CD4-positive, alpha-beta memory T cell (primary cell): ENCODE results near the gene BANF2. TPM values are rescaled to one million over a fixed set of nuclear protein-coding genes. Genes with fewer than 3 reads are reported as not detected.
"Not testable (repeated sequence)": the region's sequence is repeated elsewhere in the genome, so short reads cannot be mapped to it uniquely, and the experiment has no call there.

ENCODE experiments used
- CTCF ChIA-PET: fragments of 350-600 bp; sonication (Branson Sonifier 250); formaldehyde crosslinking; loops from one replicate; lab custom pipeline; 2021; ENCODE audit warnings: inconsistent platforms; ENCODE audit not compliant: partially characterized antibody; lab: Charles Lee
- POLR2A ChIA-PET: fragments of 350-600 bp; sonication (Branson Sonifier 250); formaldehyde crosslinking; loops from one replicate; lab custom pipeline; 2021; ENCODE audit not compliant: partially characterized antibody; lab: Charles Lee
- DNase-seq, 5 donors: peaks; one replicate each; pipeline versions ENCODE4 v3.0.0 to v3.0.0-alpha.2; 2020 to 2022; ENCODE audit warnings: mixed read lengths in 1 of 5
- H3K27ac ChIP-seq: one replicate; pipeline ENCODE4 v1.7.0; 2013; ENCODE audit warnings: low read depth, low read length
- H3K27me3 ChIP-seq: 2 replicates; pipeline ENCODE4 v1.7.0; 2013; ENCODE audit warnings: mild to moderate bottlenecking, low read length, moderate library complexity; ENCODE audit not compliant: insufficient read depth
- H3K36me3 ChIP-seq: 2 replicates; pipeline ENCODE4 v1.7.0; 2013; ENCODE audit warnings: mild to moderate bottlenecking, low read length, moderate library complexity; ENCODE audit not compliant: insufficient read depth
- H3K4me1 ChIP-seq: 2 replicates; pipeline ENCODE4 v1.7.0; 2013; ENCODE audit warnings: mild to moderate bottlenecking, low read length, moderate library complexity; ENCODE audit not compliant: insufficient read depth
- H3K4me3 ChIP-seq, 2 donors: one replicate each; pipeline ENCODE4 v1.7.0; 2013; ENCODE audit warnings: low read length in 2 of 2, mild to moderate bottlenecking in 1 of 2
- H3K9me3 ChIP-seq, 2 donors: one replicate each; pipeline ENCODE4 v1.7.0; 2013; ENCODE audit warnings: low read length in 2 of 2, control low read depth in 1 of 2; ENCODE audit not compliant: control insufficient read depth in 1 of 2
- H3K27ac Mint-ChIP-seq, 7 donors: one replicate each; pipeline ENCODE4 v1.8.0; 2020 to 2021; ENCODE audit warnings: mixed read lengths in 7 of 7, mild to moderate bottlenecking in 6 of 7, inconsistent platforms in 3 of 7, moderate library complexity in 3 of 7
- H3K27me3 Mint-ChIP-seq, 2 donors: one replicate each; pipeline ENCODE4 v1.8.0; 2020 to 2021; ENCODE audit warnings: mixed read lengths in 2 of 2
- H3K36me3 Mint-ChIP-seq, 2 donors: one replicate each; pipeline ENCODE4 v1.8.0; 2020 to 2021; ENCODE audit warnings: mixed read lengths in 2 of 2, inconsistent platforms in 1 of 2, mild to moderate bottlenecking in 1 of 2
- H3K4me1 Mint-ChIP-seq, 4 donors: one replicate each; pipeline ENCODE4 v1.8.0; 2020 to 2021; ENCODE audit warnings: mixed read lengths in 4 of 4, mild to moderate bottlenecking in 1 of 4
- H3K4me3 Mint-ChIP-seq, 8 donors: one replicate each; pipeline ENCODE4 v1.8.0; 2020 to 2021; ENCODE audit warnings: mixed read lengths in 8 of 8, mild to moderate bottlenecking in 7 of 8, moderate library complexity in 6 of 8, inconsistent platforms in 3 of 8
- H3K9me3 Mint-ChIP-seq, 8 donors: one replicate each; pipeline ENCODE4 v1.8.0; 2020 to 2021; ENCODE audit warnings: mixed read lengths in 8 of 8, mild to moderate bottlenecking in 5 of 8, inconsistent platforms in 3 of 8, moderate library complexity in 1 of 8
- intact Hi-C: fragments of 100-400 bp; cut with micrococcal nuclease; formaldehyde crosslinking; loops from one replicate; pipeline ENCODE4 v1.15.1; 2023
- polyA plus RNA-seq, 2 donors: library from polyadenylated mRNA; unstranded; fragments of 300-500 nt; fragmentation: Illumina TruSeq; gene quantifications; one replicate each; pipeline ENCODE4 v1.2.3, GENCODE V29; 2021
- total RNA-seq, 2 experiments: library from RNA; stranded (reverse); gene quantifications; one replicate each; pipeline ENCODE4 v1.2.3, GENCODE V29; 2021

BANF2 gene
- total and polyA plus RNA-seq, 4 experiments from 2014 or later: not detected

DNA sequence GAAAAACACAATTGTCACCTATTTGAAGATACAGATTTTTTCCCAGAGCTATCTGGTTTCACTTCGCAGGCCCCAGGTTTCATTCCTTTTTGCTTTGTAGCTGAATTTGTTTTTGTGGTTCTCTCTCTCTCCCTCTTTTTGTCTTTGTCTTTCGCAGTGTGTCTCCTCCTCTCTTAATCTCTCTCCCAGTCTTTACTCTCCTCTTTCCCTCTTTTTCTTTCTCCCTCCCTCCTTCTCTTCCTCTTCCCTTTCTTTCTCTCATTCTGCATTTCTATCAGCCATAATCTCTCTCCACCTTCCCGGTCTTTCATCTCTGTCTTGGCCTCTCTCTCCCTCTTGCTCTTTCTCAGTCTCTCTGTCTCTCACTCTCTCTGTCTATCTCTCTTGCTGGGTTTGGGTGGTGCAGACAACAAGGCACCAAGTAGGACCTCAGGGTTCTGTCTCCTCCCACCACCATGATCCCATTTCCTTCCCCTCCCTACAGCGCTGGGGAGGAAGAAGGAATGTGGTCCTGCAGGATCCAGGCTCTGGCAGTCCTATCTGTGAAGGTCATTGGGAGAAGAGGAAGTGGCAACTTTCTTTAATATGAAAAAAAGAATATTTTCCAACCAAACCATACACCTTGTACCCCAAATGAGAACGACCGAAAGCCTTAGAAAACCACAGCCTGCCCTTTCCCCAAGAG, 63.2 kb downstream of the BANF2 start:
- Histone ChIP-seq H3K36me3 (no peaks in the 10 kb centered on the region), H3K9me3 (peaks cover 0 to 4% of the 10 kb centered on the region in 2 donors), H3K27ac (no peak overlapping the region), H3K27me3 (no peaks in the 10 kb centered on the region), H3K4me1 (no peaks in the 10 kb centered on the region), H3K4me3 (no peak overlapping the region)
- Mint-ChIP-seq H3K27me3 (peaks cover 3 to 6% of the 10 kb centered on the region in 2 donors), H3K9me3 (peaks cover 3 to 16% (median 11%) of the 10 kb centered on the region in 8 donors), H3K36me3 (peaks cover under 1 to 3% of the 10 kb centered on the region in 2 donors), H3K4me1 (no peaks in the 10 kb centered on the region), H3K27ac (no peak overlapping the region), H3K4me3 (no peak overlapping the region)
- POLR2A ChIA-PET: no interaction called here
- no peak for DNase-seq
- intact Hi-C loops: no loop called here
- CTCF ChIA-PET: no interaction called here

DNA sequence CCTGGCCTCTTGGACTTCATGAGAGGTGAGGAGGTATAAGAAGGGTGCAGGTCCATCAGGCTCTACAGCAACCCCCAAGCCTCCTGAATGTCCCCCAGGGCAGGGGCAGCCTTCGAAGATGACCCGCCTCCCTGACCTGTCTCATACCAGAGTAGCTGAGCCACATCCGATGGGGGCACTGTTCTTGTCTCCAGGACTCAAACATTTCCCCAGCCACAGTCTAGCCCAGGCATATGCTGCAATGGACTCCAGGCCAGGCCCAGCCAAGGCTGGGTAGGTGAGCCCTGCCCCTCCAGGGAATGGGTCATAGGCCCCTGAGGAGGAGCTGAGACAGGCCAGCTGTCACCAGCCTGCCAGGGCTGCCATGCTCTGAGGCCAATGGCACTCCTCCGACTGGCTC, 65.3 kb downstream of the BANF2 start:
- no peak for DNase-seq
- no peaks in the 10 kb centered on the region for H3K36me3 ChIP-seq
- Mint-ChIP-seq H3K4me1 (no peaks in the 10 kb centered on the region), H3K9me3 (peaks cover 0 to 4% (median 0%) of the 10 kb centered on the region in 8 donors), H3K27me3 (peaks cover 3 to 7% of the 10 kb centered on the region in 2 donors), H3K36me3 (no peaks in the 10 kb centered on the region), H3K4me3 (no peak overlapping the region), H3K27ac (no peak overlapping the region)
- CTCF ChIA-PET: no interaction called here
- intact Hi-C loops: no loop called here
- H3K4me3 ChIP-seq: no peak overlapping the region
- no peaks in the 10 kb centered on the region for H3K4me1 ChIP-seq
- no peaks in the 10 kb centered on the region for H3K27me3 ChIP-seq
- H3K27ac ChIP-seq: no peak overlapping the region
- POLR2A ChIA-PET: no interaction called here
- H3K9me3 ChIP-seq: no peaks in the 10 kb centered on the region

DNA sequence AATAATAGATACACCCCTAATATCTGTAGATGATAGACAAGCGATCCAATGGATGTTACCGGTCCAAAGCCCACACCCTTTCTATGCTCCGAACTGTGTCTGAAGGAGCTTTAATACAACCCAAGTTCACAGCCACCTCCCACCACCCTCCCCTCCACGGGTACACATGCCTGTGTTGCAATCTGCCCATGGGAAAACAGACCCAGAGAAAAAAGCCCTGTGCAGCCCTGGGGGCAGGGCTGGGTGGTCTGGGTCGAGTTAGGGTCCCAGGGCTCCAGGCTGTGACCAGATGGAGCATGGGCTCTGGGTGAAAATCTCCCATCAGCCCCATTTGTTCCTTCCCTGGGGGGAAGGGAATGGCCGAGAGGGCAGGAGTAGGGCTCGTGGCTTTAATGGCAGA, 65.8 kb downstream of the BANF2 start:
- Histone ChIP-seq H3K27ac (no peak overlapping the region), H3K27me3 (no peaks in the 10 kb centered on the region), H3K4me1 (no peaks in the 10 kb centered on the region), H3K4me3 (no peak overlapping the region), H3K9me3 (no peaks in the 10 kb centered on the region), H3K36me3 (no peaks in the 10 kb centered on the region)
- H3K36me3 Mint-ChIP-seq: no peaks in the 10 kb centered on the region
- no peak overlapping the region for H3K27ac Mint-ChIP-seq
- ChIA-PET CTCF (no interaction called here), POLR2A (no interaction called here)
- no peak overlapping the region for H3K4me3 Mint-ChIP-seq
- intact Hi-C loops: no loop called here
- no peaks in the 10 kb centered on the region for H3K4me1 Mint-ChIP-seq
- H3K27me3 Mint-ChIP-seq: peaks cover 3 to 7% of the 10 kb centered on the region in 2 donors
- no peak for DNase-seq
- no peaks in the 10 kb centered on the region for H3K9me3 Mint-ChIP-seq

DNA sequence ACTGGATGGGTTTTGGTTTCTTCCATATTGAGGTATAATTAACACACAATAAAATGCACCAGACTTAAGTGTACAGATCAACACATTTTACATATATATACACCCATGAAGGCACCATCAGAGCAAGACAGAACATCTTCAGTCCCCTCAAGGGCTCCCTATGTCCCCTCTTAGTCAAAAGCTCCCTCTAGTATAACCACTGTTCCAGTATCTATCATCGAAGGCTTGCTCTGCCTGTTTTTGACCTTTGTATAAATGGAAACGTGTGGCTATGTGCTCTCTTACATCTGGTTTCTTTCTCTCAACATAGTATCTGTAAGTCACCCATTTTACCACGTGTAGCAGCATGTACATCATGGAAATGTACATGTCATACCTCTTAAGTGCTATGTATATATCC, 66.5 kb downstream of the BANF2 start:
- ChIA-PET CTCF (no interaction called here), POLR2A (no interaction called here)
- Histone ChIP-seq H3K36me3 (no peaks in the 10 kb centered on the region), H3K4me3 (no peak overlapping the region), H3K9me3 (no peaks in the 10 kb centered on the region), H3K4me1 (no peaks in the 10 kb centered on the region), H3K27ac (no peak overlapping the region), H3K27me3 (no peaks in the 10 kb centered on the region)
- H3K4me1 Mint-ChIP-seq: no peaks in the 10 kb centered on the region
- peaks cover 3 to 7% of the 10 kb centered on the region in 2 donors for H3K27me3 Mint-ChIP-seq
- H3K27ac Mint-ChIP-seq: no peak overlapping the region
- no peak for DNase-seq
- intact Hi-C loops: no loop called here
- H3K36me3 Mint-ChIP-seq: no peaks in the 10 kb centered on the region
- H3K4me3 Mint-ChIP-seq: no peak overlapping the region
- no peaks in the 10 kb centered on the region for H3K9me3 Mint-ChIP-seq

DNA sequence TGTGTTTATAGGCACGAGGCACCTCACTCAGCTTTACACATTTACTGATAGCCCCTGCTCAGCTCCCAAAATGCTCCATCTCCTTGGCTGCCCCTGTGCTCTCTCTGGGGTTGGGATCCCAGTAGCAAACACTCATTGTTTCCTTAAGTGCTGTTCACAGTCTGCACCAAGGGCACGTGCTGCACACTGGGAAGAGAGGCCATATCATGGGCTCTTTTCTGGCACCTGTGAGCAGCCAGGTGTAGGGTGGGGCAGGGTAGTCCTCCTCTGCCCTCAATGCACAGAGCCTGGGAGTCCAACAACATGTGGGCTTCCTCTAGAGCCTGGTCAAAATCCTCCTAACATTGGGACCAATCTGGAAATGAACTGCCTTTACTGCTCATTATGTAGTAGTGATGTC, 67.9 kb downstream of the BANF2 start:
- Histone ChIP-seq H3K36me3 (no peaks in the 10 kb centered on the region), H3K27ac (no peak overlapping the region), H3K9me3 (no peaks in the 10 kb centered on the region), H3K4me1 (no peaks in the 10 kb centered on the region), H3K27me3 (no peaks in the 10 kb centered on the region), H3K4me3 (no peak overlapping the region)
- ChIA-PET POLR2A (no interaction called here), CTCF (no interaction called here)
- no peak overlapping the region for H3K27ac Mint-ChIP-seq
- peaks cover 3 to 7% of the 10 kb centered on the region in 2 donors for H3K27me3 Mint-ChIP-seq
- no peaks in the 10 kb centered on the region for H3K9me3 Mint-ChIP-seq
- intact Hi-C loops: no loop called here
- H3K4me3 Mint-ChIP-seq: no peak overlapping the region
- H3K4me1 Mint-ChIP-seq: no peaks in the 10 kb centered on the region
- no peaks in the 10 kb centered on the region for H3K36me3 Mint-ChIP-seq
- no peak for DNase-seq

DNA sequence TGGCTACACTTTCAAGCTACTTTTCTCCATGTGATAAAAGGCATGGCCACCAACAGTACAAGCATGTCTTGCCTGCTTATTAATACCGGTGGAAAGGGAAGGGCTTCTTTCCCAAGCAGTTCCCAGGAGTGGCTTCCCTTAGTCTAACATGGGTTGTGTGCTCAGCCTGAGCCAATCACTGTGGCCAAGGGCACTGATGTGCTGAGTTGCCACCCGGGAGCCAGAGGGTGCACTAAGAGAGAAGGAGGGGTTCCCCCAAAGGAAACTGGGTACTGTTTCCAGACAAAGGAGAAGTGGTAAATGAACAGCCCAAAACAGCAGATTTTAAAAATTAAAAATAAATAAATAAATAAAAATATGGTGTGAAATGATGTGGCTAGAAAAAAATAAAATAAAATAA, 68.5 kb downstream of the BANF2 start:
- intact Hi-C loops: no loop called here
- Mint-ChIP-seq H3K4me1 (no peaks in the 10 kb centered on the region), H3K36me3 (no peaks in the 10 kb centered on the region), H3K27me3 (peaks cover 3 to 7% of the 10 kb centered on the region in 2 donors), H3K9me3 (no peaks in the 10 kb centered on the region), H3K4me3 (no peak overlapping the region), H3K27ac (no peak overlapping the region)
- no peaks in the 10 kb centered on the region for H3K9me3 ChIP-seq
- ChIA-PET POLR2A (no interaction called here), CTCF (no interaction called here)
- no peaks in the 10 kb centered on the region for H3K27me3 ChIP-seq
- no peak overlapping the region for H3K27ac ChIP-seq
- DNase-seq: no peak
- no peak overlapping the region for H3K4me3 ChIP-seq
- H3K4me1 ChIP-seq: no peaks in the 10 kb centered on the region
- H3K36me3 ChIP-seq: no peaks in the 10 kb centered on the region

DNA sequence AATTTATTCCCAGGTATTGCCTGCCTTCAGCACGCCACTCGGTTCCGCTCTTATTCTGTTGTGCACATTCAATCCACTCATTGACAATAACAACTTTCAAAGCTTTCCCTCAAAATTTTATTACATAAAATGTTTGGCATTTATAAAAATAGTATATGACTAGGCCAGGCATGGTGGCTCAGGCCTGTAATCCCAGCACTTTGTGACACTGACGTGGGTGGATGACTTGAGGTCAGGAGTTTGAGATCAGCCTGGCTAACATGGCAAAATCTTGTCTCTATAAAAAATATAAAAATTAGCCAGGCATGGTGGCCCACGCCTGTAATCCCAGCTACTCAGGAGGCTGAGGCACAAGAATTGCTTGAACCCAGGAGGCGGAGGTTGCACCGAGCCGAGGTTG, 70.0 kb downstream of the BANF2 start:
- H3K4me1 ChIP-seq, POLR2A ChIA-PET, H3K36me3 ChIP-seq, H3K27me3 Mint-ChIP-seq, H3K27ac ChIP-seq, H3K4me3 ChIP-seq, H3K27ac Mint-ChIP-seq, H3K36me3 Mint-ChIP-seq, DNase-seq, H3K9me3 Mint-ChIP-seq, H3K4me1 Mint-ChIP-seq, H3K27me3 ChIP-seq, H3K9me3 ChIP-seq, CTCF ChIA-PET, intact Hi-C loops, H3K4me3 Mint-ChIP-seq: not testable (repeated sequence)
